Measurements from ENCODE around the gene TBC1D9B.

DNA sequence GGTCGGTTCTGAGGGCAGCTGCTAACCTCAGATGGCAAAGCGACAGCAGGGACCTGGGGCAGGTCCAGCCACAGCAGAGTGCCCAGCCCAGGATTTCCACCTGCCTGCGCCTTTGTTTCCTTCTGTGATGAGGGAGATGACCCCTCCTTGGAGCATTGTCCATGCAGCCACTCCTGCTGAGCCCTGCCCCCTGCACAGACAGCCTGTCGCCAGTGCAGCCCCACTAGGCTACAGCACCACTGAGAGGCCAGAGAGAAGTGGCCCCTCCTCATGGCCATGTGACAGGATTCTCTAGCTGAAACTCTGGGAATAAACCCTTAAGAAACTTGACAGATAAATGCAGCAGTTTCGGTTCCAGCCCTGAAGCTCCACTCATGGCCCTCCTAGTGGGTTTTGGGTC is 38.6 kb downstream of the TBC1D9B start:
- TF ChIP-seq, protein P1, sequence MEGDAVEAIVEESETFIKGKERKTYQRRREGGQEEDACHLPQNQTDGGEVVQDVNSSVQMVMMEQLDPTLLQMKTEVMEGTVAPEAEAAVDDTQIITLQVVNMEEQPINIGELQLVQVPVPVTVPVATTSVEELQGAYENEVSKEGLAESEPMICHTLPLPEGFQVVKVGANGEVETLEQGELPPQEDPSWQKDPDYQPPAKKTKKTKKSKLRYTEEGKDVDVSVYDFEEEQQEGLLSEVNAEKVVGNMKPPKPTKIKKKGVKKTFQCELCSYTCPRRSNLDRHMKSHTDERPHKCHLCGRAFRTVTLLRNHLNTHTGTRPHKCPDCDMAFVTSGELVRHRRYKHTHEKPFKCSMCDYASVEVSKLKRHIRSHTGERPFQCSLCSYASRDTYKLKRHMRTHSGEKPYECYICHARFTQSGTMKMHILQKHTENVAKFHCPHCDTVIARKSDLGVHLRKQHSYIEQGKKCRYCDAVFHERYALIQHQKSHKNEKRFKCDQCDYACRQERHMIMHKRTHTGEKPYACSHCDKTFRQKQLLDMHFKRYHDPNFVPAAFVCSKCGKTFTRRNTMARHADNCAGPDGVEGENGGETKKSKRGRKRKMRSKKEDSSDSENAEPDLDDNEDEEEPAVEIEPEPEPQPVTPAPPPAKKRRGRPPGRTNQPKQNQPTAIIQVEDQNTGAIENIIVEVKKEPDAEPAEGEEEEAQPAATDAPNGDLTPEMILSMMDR (IDR thresholded peaks at IDR 0.05 in 4 of 5, conservative IDR thresholded peaks at IDR 0.05 in 1 of 5) = no peak
- no peak for TF ChIP-seq POLR2A (IDR thresholded peaks at IDR 0.05)

Measured in gastrocnemius medialis (tissue), 4 donors.